ENCODE measurements around the gene KCNJ15. TPM values are rescaled to one million over a fixed set of nuclear protein-coding genes. Genes with fewer than 3 reads are reported as not detected.

Gene KCNJ15
- total RNA-seq, 2 experiments from 2014 or later, result 0.60 to 0.96 TPM

DNA sequence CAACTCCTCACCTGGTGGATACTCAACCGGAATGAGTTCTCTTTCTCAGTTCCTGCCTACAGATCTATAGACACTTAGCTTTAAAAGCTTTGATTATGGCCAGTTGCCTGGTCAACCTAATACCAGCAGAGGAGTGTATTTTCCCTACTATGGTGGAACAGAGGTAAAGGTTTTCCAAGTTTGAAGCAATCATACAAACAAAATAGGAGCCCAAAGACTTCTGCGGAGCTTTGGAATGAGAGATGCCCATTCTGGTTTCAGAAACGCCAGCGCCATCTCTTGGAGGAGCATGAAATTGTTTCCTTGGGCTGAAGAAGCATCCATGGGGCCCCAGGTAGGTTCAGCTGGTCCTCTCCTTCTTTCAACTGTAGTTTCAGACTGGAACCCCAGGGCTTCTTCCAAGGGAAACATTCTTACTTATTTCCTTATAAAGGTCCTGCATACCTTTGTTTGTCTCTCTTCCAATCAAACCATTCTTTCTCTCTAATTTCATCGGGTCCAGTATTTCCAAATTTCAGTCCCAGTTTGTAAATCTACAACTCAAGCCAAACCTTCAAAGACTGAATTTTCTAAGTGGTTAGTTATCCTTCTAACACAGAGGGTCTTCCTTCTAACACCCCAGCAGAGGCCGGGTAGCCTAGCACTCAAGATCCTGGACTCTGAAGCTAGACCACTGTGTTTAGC lies 95.9 kb downstream of the KCNJ15 start:
- no peaks in the 10 kb centered on the region for H3K27me3 Mint-ChIP-seq (ENCODE audit: low read depth)
- no peaks in the 10 kb centered on the region for H3K9me3 Mint-ChIP-seq
- intact Hi-C loops (cut with micrococcal nuclease), result loop anchor here (1.0 to 2.0 kb wide), 6 partner anchors 24 to 652 kb away; no protein-coding TSS in a partner anchor
- peak; percentile 80 for DNase-seq
- no peaks in the 10 kb centered on the region for H3K36me3 Mint-ChIP-seq (ENCODE audit: low read depth)
- H3K4me1 Mint-ChIP-seq (ENCODE audit: low read depth), result peaks cover 44% of the 10 kb centered on the region
- CTCF ChIA-PET, result interaction anchor here (0.5 to 8.5 kb wide), 38 partner anchors 9 to 787 kb away, joined by 3 to 134 read pairs (median 5); no protein-coding TSS in a partner anchor
- H3K27ac Mint-ChIP-seq, result no peak overlapping the region
- no peak overlapping the region for H3K4me3 Mint-ChIP-seq

DNA sequence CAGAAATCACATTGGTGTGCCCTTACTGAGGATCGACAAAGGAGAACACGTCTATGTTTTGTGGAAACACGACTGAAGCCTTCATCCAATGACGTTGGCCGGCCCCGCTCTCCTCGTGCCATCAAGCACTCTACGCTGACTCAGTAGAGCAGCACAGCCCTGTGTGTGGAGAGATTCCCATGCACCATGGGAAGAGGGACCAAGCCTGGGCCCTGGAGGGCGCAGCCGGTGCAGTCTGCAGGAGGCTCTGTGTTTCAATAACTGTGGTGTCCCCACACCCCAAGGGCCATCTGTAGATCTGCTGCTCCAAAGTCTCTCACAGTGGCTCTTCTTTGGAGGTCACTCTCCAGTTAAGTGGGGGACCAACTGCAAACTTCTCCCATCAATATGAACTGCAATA lies 97.4 kb downstream of the KCNJ15 start:
- DNase-seq, result no peak
- H3K9me3 Mint-ChIP-seq, result no peaks in the 10 kb centered on the region
- peaks cover 30% of the 10 kb centered on the region for H3K4me1 Mint-ChIP-seq (ENCODE audit: low read depth)
- H3K27ac Mint-ChIP-seq, result no peak overlapping the region
- CTCF ChIA-PET, result interaction anchor here (0.8 to 8.5 kb wide), 8 partner anchors 60 to 654 kb away, joined by 3 to 134 read pairs (median 49); no protein-coding TSS in a partner anchor
- no peaks in the 10 kb centered on the region for H3K27me3 Mint-ChIP-seq (ENCODE audit: low read depth)
- H3K4me3 Mint-ChIP-seq, result no peak overlapping the region
- no peaks in the 10 kb centered on the region for H3K36me3 Mint-ChIP-seq (ENCODE audit: low read depth)
- intact Hi-C loops (cut with micrococcal nuclease), result no loop called here

DNA sequence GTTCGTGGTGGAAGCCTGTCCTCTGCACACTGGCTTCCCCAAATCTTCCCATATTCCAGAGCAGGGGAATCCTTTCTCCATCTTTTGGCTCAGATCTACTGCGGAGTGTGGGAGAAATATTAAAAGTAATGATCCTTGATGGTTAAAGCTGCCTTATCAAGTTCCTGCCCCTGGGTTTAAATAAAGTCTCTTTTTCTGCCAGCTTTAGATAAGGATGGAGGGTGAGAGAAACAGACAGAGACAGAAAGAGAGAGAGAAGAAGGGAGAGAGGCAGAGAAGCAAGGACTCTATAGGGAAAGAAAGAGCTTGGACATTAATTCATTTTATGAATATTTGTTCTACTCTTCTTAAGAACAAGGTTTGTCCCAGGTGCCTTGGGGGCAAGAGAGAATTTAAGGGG lies 98.0 kb downstream of the KCNJ15 start:
- no peaks in the 10 kb centered on the region for H3K36me3 Mint-ChIP-seq (ENCODE audit: low read depth)
- peaks cover 24% of the 10 kb centered on the region for H3K4me1 Mint-ChIP-seq (ENCODE audit: low read depth)
- H3K27ac Mint-ChIP-seq, result no peak overlapping the region
- no peaks in the 10 kb centered on the region for H3K27me3 Mint-ChIP-seq (ENCODE audit: low read depth)
- DNase-seq, result no peak
- no peak overlapping the region for H3K4me3 Mint-ChIP-seq
- H3K9me3 Mint-ChIP-seq, result no peaks in the 10 kb centered on the region
- intact Hi-C loops (cut with micrococcal nuclease), result loop anchor here (5.0 kb wide), 1 partner anchor 642 kb away; no protein-coding TSS in a partner anchor
- CTCF ChIA-PET, result interaction anchor here (0.5 to 8.5 kb wide), 14 partner anchors 61 to 654 kb away, joined by 3 to 134 read pairs (median 4); no protein-coding TSS in a partner anchor

DNA sequence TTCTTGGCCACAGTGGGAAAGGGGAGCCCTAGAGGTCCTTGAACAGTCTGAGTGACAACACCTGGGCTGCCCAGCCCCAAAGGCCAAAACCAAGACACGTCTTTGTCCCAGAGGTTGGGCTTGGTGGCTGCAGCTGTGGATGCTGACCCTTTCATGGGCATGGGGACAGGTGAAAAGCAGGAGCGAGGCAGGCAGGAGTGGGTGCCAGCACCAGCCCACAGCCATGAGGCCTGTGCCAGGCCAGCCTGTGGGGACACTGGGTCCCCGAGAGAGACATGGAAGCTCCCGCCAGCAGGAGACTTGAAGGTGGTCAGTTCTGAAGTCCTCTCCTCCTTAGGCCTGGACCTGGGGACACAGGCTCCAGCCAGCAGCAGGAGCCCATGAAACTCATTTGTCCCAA lies 98.6 kb downstream of the KCNJ15 start:
- Mint-ChIP-seq H3K4me1 (ENCODE audit: low read depth) (peaks cover 19% of the 10 kb centered on the region), H3K36me3 (ENCODE audit: low read depth) (no peaks in the 10 kb centered on the region), H3K9me3 (no peaks in the 10 kb centered on the region), H3K4me3 (no peak overlapping the region), H3K27me3 (ENCODE audit: low read depth) (no peaks in the 10 kb centered on the region), H3K27ac (no peak overlapping the region)
- intact Hi-C loops (cut with micrococcal nuclease), result loop anchor here (5.0 kb wide), 1 partner anchor 643 kb away; no protein-coding TSS in a partner anchor
- DNase-seq, result no peak
- CTCF ChIA-PET, result interaction anchor here (0.7 to 8.5 kb wide), 22 partner anchors 33 to 707 kb away, joined by 3 to 134 read pairs (median 3); no protein-coding TSS in a partner anchor

DNA sequence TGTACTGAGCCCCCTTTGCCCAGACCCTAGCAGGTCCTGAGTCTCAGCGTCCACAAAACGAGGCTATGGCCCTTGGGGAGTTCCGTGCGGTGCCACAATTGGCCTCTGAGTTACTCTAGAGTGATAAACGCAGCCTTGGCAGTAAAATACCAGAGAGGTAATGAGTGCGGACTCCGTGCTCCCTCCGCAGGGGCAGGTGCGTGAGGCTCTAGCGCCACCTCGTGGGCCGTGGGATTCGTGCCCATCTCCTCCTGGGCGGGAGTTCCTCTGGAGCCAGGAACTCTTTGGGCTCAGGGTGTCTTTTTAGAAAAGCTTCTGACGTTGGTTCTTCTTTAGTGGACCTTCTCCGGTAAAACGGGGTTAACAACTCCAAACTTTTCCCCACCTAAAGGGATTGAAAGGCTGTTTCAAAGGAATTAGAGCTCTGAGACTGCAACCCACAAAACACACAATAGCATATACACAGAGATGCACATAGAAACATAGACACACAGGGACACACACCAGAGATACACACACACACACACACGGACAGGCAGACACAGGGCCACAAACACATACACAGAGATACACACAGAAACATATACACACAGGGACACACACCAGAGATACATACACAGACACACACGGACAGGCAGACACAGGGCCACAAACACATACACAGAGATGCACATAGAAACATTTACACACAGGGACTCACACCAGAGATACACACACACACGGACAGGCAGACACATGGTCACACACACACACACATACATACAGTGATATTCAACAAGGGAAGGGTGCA lies 99.4 kb downstream of the KCNJ15 start:
- Mint-ChIP-seq H3K4me3 (no peak overlapping the region), H3K27me3 (ENCODE audit: low read depth) (peaks cover 2% of the 10 kb centered on the region), H3K27ac (no peak overlapping the region), H3K9me3 (no peaks in the 10 kb centered on the region), H3K36me3 (ENCODE audit: low read depth) (no peaks in the 10 kb centered on the region), H3K4me1 (ENCODE audit: low read depth) (peaks cover 16% of the 10 kb centered on the region)
- CTCF ChIA-PET, result interaction anchor here (0.6 to 8.5 kb wide), 38 partner anchors 9 to 1726 kb away, joined by 3 to 134 read pairs (median 3); no protein-coding TSS in a partner anchor
- DNase-seq, result peak; percentile 84
- intact Hi-C loops (cut with micrococcal nuclease), result loop anchor here (1.0 to 5.0 kb wide), 3 partner anchors 137 to 644 kb away; no protein-coding TSS in a partner anchor

Other genes starting within 250 kb of the KCNJ15 start
- gene ERG, start 241.5 kb downstream of the KCNJ15 start, total RNA-seq, result not detected

Data from activated naive CD4-positive, alpha-beta T cell treated with anti-CD3 and anti-CD28 coated beads for 36 hours (primary cell).